NCI-H69 (cell line): ENCODE results near the gene PSTK.

Source experiments
- DNase-seq: peaks from one replicate; lab custom pipeline; 2025; lab: John Stamatoyannopoulos, UW

The PSTK gene

GRCh38 chr10:122992031-122992585 lies 11.9 kb downstream of the PSTK start:
- DNase-seq, result no peak

GRCh38 chr10:122993797-122994336 lies 13.7 kb downstream of the PSTK start:
- no peak for DNase-seq

- DNase-seq, result no peak
Measured at GRCh38 chr10:122995936-122996335, 15.7 kb downstream of the PSTK start.

- DNase-seq, result no peak
Measured at GRCh38 chr10:122997864-122998263, 17.7 kb downstream of the PSTK start.

GRCh38 chr10:122998360-122998917 lies 18.2 kb downstream of the PSTK start:
- DNase-seq, result no peak

GRCh38 chr10:122998934-122999333 lies 18.7 kb downstream of the PSTK start:
- DNase-seq, result no peak

GRCh38 chr10:122999347-122999746 lies 19.1 kb downstream of the PSTK start:
- DNase-seq, result peak; percentile 55

GRCh38 chr10:123000155-123000554 lies 20.0 kb downstream of the PSTK start:
- DNase-seq, result no peak

GRCh38 chr10:123001370-123001769 lies 21.2 kb downstream of the PSTK start:
- DNase-seq, result no peak

GRCh38 chr10:123004298-123004697 lies 24.1 kb downstream of the PSTK start:
- no peak for DNase-seq

GRCh38 chr10:123007558-123008354 lies 27.6 kb downstream of the PSTK start:
- peak; percentile 49 for DNase-seq

- DNase-seq, result peak; percentile 95
Measured at GRCh38 chr10:123008355-123009104, 28.3 kb downstream of the PSTK start, which contains the start of the genes ACADSB and IKZF5. Gene ACADSB, plus strand, starts transcription at chr10:123009006. Its CDS starts 24 bp downstream, at chr10:123009030. Gene IKZF5, minus strand, starts transcription at chr10:123008795. Its CDS starts 10,170 bp downstream, at chr10:122998625.

- DNase-seq, result peak; percentile 19
Measured at GRCh38 chr10:123009105-123009820, 29.1 kb downstream of the PSTK start.

GRCh38 chr10:123011987-123012386 lies 31.8 kb downstream of the PSTK start:
- DNase-seq, result no peak

GRCh38 chr10:123013456-123014419 lies 33.5 kb downstream of the PSTK start:
- DNase-seq, result no peak

GRCh38 chr10:123014772-123015171 lies 34.6 kb downstream of the PSTK start:
- DNase-seq, result no peak

GRCh38 chr10:123016228-123016627 lies 36.0 kb downstream of the PSTK start:
- DNase-seq, result no peak

GRCh38 chr10:123017421-123018165 lies 37.4 kb downstream of the PSTK start:
- no peak for DNase-seq

- DNase-seq, result no peak
Measured at GRCh38 chr10:123018531-123018930, 38.3 kb downstream of the PSTK start.

- no peak for DNase-seq
Measured at GRCh38 chr10:123019264-123019663, 39.1 kb downstream of the PSTK start.
